Right lung (tissue), 5 donors: ENCODE data around the gene TRIM32. TPM values are rescaled to one million over a fixed set of nuclear protein-coding genes. Genes with fewer than 3 reads are reported as not detected.
"Not testable (repeated sequence)": the region's sequence is repeated elsewhere in the genome, so short reads cannot be mapped to it uniquely, and the experiment has no call there.

ENCODE experiments used
- DNase-seq, 2 donors: peaks; one replicate each; pipeline ENCODE4 v3.0.0-alpha.2; 2013
- polyA plus RNA-seq, 5 donors: library from polyadenylated mRNA; unstranded; fragments of 120-200 nt; gene quantifications; one replicate each; pipeline versions ENCODE4 v1.2.1 to v1.2.3, GENCODE V29; 2013; ENCODE audit warnings: inconsistent platforms in 1 of 5, low replicate concordance in 1 of 5; ENCODE audit not compliant: insufficient read length in 5 of 5, insufficient read depth in 1 of 5

Gene TRIM32
- polyA plus RNA-seq, 5 donors = 18.8 to 24.8 (median 22.0) TPM

DNA sequence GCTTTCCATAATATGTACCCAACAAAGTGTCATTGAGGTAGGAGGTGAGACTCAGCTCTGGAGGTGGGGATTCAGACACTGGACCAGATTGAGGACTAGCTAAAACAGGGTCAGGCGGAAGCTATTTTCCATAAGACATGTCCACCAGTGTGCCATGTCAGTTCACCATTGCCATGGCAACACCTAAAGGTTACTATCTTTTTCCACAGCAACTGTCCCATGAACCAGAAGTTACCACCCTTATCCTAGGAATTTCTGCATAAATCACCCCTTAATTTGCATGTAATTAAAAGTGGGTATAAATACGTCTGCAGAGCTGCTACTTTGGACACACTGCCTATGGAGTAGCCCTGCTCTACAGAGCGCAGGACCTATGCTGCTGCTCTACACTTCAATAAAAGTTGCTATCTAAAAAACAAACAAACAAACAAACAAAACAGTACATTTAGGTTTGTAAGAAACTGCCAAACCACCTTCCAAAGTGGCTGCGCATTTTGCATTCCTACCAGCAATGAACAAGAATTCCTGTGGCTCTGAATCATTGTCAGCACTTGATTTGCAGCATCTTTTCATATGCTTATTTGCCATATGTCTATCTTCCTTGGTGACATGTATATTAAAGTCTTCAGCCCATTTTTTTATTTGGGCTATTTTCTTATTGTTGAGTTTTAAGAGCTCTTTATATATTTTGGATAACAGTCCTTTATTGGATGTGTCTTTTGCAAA lies 18.0 kb upstream of the TRIM32 start:
- DNase-seq = no peak

DNA sequence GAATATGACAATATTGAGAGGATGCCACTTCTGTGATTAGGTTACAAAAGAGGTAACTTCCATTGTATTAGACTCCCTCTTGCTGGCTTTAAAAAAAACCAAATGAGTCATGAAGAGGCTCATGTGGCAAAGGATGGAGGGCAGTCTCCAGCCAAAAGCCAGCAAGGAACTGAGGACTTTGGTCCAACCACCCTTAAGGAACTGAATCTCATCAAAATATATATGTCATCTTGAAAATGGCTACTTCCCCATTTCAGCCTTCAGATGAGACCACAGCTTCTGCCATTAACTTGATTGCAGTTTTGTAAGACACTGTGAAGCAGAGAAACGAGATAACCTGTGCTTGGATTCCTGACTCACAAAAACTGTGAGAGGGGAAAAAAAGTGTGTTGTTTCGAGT lies 15.5 kb upstream of the TRIM32 start:
- DNase-seq = no peak

DNA sequence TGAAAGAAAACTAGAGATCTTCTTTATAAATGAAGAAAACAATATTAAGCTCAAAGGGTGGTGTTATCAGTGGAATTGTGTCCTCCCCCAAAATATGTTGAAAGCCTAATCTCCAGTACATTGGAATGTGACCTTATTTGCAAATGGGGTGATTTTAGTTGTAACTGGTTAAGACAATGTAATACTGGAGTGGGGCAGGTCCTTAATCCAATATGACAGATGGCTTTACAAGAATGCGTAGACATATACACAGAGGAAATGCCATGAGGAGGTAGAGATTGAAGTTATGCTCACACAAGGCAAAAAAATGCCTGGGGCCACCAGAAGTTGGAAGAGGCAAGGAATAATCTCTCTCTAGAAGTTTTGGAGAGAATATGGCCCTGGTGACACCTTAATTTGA lies 13.7 kb upstream of the TRIM32 start:
- no peak for DNase-seq

DNA sequence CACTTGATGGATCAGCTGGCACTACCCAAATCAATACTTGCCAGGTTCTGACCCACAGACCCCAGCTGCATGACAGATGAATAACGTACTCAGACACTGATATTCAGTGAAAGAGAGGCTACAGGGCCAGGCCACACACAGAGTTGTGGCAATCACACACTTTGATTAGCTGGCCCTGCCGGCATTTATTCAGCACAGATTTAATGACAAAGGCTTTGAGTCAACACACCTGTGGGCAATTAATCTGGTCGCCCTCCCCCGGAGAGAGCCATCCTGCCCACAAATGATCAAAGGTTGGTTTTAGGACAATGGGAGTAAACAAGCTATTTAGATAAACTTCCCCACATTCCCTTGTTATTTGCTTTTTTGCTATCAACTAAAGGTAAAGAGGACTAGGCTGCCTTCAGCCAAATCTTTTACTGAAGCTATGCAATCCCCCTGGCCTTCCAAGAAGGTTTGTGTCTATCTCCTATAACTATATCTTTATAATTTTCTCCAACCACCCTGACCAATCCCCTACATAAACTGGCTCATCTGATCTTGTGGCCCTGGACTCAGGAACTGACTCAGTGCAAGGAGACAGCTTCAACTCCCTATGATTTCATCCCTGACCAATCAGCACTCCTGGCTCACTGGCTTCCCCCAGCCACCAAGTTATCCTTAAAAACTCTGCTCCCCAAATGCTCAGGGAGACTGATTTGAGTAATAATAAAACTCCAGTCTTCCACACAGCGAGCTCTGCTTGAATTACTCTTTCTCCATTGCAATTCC lies 12.7 kb upstream of the TRIM32 start:
- no peak for DNase-seq

DNA sequence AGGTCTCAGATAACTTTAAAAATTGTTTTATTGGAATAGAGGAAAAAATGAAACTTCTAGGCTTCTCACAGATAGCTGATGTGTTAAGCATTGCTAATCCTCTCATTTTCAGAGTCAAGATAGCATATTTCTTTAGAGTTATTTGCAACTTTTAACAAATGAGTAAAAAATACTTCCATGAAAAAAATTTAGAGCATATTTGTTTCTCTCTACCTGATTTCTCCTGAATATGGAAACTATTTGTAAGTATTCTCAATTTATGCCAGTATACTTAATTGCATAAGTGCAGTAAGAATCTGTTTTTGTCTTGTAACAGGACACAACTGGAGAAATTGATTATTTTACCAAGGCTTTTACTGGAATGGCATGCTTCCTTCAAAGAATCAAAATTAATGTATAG lies 3.6 kb upstream of the TRIM32 start:
- no peak for DNase-seq

DNA sequence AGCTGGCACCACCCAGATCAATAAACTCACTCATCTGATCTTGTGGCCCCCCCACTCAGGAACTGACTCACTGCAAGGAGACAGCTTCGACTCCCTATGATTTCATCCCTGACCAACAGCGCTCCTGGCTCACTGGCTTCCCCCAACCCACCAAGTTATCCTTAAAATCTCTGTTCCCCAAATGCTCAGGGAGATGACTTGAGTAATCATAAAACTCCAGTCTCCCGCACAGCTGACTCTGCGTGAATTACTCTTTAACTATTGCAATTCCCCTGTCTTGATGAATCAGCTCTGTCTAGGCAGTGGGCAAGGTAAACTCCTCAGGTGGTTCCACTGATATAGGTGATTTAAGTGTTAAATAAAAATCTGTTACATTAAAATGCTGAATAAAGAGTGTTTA lies 1.9 kb upstream of the TRIM32 start:
- DNase-seq = no peak

DNA sequence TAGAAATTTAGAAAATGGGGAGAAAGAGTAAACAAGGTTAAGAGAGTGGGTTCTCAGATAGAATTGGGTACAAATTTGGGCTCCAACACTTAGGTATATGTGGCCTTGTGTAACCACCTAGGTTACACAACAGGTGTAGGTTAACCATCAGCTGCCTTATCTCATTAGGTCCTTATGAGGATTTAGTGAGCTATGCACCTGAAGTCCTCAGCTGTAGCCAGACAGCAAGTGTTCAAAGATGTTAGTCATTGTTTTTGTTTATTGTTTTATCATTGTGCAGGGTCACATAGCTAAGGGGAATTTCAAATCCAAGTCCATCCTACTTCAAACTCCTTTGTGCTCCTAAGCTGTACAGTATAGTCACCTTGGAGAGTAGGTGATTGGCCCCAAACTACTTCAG lies 970 bp upstream of the TRIM32 start:
- no peak for DNase-seq

DNA sequence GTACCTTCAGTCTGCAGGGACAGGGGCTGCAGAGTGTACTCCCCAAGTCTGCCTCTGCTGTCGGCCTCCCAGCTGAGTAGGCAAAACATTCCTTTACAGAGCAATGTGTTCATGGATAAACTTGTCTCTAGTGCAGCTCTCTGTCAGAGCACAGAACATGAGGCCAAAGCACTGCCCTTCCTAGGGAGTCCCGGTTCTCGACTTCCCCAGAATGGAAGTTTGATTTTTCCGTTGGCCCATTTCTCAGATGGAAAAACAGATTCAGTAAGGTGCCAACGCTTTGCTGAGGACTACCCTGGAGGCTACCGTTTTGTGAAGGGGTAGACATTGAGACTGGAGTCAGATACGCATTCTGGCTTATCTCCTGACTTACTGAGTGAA lies 422 bp upstream of the TRIM32 start:
- DNase-seq = no peak

DNA sequence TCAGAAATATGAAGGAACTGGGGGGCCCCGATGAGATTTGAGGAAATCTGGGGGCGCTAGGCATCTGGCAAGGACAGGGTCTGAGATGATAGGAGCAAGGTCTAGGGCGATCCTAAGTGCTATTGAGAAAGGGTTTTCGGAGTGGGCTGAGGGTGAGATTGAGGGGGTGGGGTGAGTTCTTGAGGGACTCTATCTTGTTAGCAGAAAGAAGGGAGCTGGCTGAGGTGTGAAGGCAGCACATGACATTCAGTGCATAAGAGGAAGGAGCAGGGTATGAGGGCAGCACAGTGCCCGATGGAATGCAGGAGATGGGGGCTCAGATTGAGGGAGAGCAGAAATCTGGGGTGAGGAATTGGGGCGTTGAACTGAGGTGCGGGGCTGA lies 640 bp downstream of the TRIM32 start:
- DNase-seq = peak; percentile 8 to 26

DNA sequence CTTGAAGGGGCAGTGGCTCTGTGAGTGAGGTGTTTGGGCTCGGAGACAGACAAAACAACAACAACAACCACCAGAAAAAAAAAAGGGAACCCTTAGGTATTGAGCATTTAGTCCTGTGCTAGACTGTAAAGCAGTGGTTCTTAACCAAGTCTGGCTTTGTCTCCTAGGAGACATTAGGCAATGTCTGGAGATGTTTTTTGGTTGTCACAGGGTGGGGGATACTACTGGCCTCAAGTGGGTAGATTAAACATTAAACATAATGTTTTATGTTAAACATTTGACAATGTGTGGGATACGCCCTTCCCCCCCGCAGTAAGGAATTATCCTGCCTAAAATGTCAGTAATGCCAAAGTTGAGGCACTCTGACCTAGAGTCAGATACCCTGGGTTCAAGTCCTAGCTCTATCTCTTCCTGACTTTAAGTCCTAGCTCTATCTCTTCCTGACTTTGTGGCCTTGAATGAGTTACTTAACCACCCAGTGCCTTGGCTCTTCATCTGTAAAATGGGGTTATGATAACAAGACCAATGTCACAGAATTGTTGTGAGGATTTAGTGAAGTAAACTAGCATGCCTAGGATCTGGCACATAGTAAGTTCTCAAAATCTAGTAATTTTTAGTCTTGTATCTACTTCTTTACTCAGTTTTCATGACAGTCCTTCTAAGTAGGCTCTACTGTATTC lies 1.8 kb downstream of the TRIM32 start:
- no peak for DNase-seq

DNA sequence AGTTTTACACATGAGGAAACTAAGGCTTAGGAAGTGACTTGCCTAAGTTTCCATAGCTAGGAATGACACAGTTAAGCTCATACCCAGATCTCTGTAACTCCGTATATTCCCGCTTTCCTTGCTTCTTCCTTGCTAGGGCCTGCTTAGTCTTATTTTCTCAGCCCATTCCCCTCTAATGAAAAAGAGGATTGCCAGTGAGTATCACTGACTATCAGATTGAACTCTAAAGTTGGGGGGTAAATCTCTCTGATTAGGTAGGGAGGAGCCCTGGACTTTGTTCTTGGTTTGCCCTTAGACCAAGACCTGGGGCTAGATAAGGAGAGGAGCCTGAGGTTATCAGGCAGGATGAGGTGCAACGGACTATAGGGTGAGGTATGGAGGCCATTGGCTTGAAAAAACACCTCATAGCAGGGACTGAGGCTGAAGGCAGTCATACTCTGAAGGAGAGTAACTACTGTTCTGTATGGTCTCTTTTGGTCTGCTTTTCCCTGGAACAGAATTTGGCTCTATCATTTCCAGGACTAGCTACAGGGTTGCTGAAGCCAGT lies 2.5 kb downstream of the TRIM32 start:
- no peak for DNase-seq

DNA sequence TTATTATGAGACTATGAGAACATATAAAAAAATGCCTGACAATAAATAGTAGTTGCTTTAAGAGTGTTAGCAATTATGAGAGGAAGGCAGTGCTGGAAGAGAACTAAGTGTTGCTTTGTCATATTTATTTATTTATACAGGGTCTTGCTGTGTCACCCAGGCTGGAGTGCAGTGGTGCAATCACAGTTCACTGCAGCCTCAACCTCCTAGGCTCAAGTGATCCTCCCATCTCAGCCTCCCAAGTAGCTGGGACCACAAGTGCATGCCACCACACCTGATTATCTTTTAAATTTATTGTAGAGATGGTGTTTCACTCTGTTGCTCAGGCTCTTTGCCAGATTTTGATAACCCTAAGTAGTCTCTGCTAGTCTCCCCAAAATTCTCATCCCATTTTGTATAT lies 3.7 kb downstream of the TRIM32 start:
- DNase-seq = not testable (repeated sequence)

DNA sequence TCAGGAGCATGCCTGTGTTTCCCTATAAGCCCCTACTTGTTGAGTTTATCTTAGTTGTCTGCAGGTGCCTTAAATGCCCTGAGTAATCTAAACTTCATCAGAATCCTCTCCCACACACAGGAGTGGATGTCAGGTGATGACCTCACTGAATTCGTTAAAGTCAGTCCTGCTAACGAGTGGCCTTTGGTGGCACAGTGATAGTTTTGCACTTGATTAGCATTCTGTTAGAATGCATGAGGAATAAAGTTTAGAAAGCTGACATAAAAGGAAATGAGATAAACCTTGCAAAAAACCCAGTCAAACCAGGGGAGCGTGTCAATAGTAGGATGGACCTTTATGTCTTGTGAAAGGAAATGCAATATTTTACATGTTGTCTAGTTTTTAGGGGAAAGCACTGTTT lies 4.5 kb downstream of the TRIM32 start:
- no peak for DNase-seq

DNA sequence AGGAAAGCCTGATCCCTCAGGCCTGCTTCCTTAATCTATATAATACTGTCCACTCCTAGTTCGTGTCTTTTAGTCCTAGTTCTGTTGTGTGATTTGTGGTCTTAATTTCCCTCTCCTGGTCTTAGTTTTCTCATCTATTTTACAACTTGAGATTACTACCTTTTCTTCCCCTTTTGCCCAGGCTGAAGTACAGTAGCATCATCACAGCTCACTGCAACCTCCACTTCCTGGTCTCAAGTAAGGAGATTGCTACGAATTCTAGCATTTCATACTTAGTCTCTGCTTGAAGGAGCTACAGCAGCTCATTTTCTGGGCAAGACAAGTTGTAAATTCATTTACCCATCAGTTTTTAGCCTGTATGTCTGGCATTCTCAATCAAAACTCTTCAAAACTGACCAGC lies 5.5 kb downstream of the TRIM32 start:
- no peak for DNase-seq

DNA sequence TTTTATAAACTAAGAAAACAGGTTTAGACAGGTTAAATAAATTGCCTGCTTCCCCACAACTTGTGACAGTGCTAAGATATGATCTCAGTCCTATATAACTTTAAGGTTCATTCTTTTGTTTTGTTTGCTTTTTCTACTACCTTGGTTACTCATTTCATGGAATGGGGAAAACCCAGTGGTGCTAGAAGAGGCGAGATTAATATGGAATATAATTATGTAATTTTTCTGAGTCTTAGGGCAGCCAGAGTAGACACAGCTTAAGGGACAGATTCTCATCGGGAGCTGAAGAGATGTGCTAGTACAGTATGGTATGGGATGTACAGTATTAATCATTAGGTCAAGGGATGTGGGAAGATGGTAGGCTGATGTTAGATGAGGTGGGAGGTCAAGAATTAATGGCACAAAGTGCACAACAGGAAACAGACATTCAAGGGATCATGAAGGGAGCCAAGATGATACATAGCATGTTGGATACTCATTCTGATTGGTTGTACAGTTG lies 6.2 kb downstream of the TRIM32 start:
- no peak for DNase-seq

DNA sequence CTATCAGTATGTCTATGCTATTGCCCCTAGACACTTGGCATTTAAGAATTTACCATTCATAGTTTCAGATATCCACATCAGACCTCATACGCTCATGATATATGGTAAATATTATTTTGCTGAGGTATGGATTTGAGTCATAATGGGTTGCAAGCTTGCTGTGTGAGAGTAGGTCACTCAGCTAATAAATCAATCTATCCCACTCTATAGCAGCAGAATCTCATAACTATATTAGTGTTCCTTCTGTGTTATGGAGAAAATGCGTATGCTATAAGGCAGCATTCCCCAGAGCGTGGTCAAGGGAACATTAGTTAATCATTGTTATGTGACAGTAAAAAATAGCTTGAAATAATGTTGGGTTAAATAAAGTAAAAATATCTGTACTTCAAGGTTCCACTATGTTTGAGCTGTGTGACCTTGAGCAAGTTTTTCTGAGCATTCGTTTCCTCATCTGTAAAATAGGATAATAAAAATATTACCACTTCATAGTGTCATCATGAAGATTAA lies 7.7 kb downstream of the TRIM32 start:
- no peak for DNase-seq

DNA sequence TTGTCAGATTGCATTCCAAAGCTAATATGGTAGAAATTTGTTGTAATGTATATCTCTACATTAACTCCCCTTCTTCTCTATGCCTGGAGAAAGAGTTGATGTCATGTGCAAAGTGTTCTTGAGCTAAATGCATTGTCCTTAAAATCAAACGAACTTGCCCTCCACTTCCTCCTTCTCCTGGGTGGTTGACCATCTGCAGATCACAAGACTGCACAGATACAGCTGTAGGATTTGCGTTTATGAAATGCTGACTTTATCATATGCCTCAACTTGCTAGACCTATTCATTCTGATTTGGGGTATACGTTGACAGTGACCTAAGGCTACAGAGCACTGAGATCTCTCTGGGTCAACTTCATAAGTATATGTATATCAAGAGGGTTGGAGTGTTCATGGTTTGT lies 8.3 kb downstream of the TRIM32 start:
- DNase-seq = no peak

DNA sequence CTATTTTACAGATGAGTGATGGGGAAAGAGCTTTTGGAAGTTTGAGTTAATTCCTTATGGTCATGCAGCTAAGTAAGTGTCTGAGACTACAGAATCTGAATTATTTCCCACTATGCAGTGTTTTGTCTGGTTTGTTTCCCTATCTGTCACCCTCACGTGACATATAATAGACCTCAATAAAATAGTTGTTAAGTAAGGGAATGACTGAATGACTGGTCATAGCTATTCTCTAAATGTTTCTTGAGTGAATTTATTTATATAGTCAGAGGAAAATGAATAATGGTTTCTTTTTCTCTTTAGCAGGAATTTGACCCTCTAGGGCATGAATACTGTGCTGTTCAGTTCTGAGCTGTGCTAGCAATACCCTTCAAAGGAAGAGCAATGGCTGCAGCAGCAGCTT lies 10.3 kb downstream of the TRIM32 start:
- DNase-seq = no peak

DNA sequence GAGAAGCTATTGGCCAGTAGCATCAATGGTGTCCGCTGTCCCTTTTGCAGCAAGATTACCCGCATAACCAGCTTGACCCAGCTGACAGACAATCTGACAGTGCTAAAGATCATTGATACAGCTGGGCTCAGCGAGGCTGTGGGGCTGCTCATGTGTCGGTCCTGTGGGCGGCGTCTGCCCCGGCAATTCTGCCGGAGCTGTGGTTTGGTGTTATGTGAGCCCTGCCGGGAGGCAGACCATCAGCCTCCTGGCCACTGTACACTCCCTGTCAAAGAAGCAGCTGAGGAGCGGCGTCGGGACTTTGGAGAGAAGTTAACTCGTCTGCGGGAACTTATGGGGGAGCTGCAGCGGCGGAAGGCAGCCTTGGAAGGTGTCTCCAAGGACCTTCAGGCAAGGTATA lies 10.8 kb downstream of the TRIM32 start:
- DNase-seq = no peak

DNA sequence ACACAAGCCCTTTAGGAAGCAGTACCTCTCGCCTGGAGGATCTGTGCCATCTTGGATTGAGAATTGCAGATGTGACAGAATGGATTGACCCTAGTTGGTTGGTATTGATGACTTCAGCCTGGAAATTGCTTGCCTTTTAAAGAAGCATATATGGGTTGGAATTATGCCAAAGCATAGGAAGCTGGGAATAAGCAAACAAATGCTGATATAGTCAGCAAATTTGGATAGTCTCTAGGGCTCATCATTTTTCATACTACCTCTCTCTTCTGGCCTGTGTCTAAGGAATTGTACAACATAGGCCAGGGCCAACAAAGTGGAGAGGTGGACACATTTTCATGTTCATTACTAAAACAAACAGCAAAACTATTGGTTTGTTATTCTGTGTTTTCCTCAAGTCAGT lies 13.2 kb downstream of the TRIM32 start:
- DNase-seq = no peak

DNA sequence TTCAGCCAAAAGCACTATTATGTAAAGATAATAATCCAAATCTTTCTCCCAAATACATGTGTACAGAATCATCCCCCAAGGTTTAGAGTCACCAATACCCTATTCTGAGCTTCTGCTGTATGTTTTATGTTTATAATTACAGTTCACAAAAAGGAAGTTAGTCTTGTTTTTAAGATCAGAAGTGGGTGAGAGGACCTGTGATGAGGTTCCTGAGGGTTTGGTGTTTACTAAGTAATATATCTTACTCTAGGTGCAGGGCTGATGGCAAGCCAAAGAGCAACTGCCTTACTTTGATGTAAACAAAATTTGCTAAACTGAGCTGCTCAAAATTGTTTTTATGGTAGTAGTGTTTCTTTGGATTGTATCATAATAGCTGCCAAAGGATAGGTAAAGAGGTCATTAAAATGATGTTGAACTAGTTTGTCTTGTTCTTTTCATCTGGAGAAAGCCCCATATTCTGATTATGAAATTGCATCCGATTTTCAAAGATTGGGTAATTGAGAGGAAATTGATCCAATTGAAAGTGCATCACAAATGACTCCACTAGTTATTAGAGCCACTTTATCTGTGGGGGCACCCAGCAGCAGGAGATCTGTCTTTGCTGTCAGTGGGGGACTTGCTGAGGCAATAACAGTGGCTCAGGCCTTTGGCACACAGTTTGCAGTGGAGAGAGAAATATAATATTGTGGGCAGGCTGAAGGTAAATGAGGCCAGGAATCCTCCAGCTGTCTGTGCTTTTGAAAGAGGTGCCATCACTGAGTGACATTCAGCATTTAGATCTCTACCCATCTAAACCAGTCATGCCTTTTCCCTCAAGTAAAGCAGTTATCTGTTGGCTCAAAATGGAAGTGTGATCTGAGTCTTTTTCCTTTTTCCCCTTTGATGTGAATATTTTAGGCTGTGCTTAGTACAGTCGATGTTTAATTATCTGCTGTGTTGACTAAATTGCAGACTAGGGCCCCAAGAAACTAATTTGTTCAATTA lies 14.1 kb downstream of the TRIM32 start:
- DNase-seq = no peak
